GM13977 (cell line): ENCODE measurements around the gene IFNAR2.

Experiments used
- DNase-seq: peaks from one replicate; pipeline ENCODE4 v3.0.0; 2012; ENCODE audit warnings: low spot score
- in situ Hi-C: fragments of 300-500 bp; cut with MboI; formaldehyde crosslinking; loops from one replicate; pipeline ENCODE4 v1.12.0; 2022; ENCODE audit warnings: low sequenced_read_pairs, low pct_unique_long_range_greater_than_20kb, mixed read lengths, inconsistent platforms; ENCODE audit not compliant: unreplicated experiment
- TF ChIP-seq, protein P1 (sequence below): IDR thresholded peaks from 2 replicates; pipeline ENCODE4 v1.5.1; 2012; ENCODE audit warnings: mild to moderate bottlenecking, control low read depth; ENCODE audit not compliant: insufficient read depth; ENCODE audit errors: extremely low read depth, missing control alignments

Gene IFNAR2

DNA sequence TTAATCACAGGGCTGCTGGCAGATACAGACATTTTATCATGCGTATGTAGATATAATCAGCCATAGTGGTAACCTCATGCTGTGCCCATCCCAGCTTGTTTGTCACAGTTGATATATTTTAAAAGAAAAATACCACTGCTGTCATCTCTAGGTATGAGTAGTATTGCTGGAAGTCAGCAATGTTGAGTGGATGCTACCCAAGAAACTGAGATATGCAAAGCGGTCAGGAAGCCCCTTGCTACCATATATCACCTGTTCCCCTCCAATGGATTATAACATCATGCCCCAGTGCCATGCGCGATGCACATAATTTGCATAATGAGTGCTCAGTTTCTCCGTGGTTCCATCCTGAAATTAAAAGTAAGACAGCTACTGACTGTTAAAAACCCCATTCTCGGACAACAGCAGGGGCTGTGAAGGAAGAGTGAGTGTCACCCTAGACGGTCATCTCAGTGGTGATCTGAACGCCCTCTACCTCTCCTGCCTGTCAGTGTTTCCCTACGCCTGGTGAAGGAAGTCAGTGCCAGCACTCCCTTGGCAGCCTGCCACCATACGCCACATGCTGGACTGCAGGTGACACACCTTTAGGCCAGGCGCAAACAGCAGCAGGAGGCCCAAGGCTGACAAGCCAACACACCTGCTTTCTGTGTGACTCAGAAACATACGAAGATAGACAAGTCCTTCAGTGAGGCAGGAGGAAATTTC, 39.2 kb downstream of the IFNAR2 start:
- in situ Hi-C loops, result no loop called here

DNA sequence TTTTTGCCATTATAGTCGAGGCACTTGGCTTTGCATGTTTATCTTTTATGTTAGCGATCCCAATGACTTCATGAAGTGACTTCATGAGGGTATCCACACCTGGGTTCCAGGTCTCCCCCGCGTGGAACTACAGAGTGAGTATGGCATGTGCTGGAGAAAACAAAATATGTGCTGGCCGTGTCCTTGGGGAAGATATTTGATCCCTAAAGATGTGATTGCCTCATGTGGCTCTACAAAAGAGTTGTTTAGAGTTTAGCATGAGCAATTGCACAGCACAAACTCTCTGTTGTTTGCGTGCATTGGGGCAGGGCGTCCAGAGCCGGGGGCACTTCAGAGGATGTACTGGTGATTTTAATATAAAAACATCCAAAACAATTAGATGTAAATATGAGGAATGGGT, 41.2 kb downstream of the IFNAR2 start:
- DNase-seq, result no peak
- in situ Hi-C loops, result no loop called here
- TF ChIP-seq, protein P1, sequence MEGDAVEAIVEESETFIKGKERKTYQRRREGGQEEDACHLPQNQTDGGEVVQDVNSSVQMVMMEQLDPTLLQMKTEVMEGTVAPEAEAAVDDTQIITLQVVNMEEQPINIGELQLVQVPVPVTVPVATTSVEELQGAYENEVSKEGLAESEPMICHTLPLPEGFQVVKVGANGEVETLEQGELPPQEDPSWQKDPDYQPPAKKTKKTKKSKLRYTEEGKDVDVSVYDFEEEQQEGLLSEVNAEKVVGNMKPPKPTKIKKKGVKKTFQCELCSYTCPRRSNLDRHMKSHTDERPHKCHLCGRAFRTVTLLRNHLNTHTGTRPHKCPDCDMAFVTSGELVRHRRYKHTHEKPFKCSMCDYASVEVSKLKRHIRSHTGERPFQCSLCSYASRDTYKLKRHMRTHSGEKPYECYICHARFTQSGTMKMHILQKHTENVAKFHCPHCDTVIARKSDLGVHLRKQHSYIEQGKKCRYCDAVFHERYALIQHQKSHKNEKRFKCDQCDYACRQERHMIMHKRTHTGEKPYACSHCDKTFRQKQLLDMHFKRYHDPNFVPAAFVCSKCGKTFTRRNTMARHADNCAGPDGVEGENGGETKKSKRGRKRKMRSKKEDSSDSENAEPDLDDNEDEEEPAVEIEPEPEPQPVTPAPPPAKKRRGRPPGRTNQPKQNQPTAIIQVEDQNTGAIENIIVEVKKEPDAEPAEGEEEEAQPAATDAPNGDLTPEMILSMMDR, result no peak

More for the DNA sequence above, 39.2 kb downstream of the IFNAR2 start:
- TF ChIP-seq, protein P1, result peak; percentile 14
- peak; percentile 79 for DNase-seq

DNA sequence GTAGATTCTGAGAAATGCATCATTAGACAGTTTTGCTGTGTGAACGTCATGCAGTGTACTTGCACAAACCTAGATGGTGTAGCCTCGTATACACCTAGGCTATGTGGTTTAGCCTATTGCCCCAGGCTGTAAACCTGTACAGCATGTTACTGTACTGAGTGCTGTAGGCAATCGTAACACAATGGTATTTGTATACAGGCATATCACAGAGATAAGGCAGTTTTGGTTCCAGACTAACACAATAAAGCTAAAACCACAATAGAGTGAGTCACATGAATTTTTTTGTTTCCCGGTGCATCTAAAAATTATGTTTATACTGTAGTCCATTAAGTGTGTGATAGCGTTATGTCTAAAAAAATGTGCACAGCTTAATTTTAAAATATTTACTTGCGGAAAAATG, 43.3 kb downstream of the IFNAR2 start:
- TF ChIP-seq, protein P1, result no peak
- DNase-seq, result no peak
- in situ Hi-C loops, result no loop called here

DNA sequence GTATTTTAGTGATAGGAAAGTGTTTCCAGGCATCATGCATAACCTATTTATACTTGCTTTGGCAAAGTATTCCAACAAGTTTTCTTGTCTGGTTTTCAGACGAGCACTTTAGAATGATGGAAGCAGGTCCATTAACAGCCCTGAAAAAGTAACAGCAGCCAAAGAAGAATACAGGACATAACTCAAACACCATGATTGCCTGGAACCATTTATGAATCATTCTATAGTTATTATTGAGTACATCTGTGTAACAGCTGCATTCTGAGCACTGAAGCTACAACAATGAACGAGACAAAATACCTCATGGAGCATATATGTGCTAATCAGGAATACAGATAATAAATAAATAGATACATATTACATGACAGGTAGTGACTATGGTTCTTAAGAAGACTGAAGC, 49.0 kb downstream of the IFNAR2 start:
- DNase-seq, result no peak
- TF ChIP-seq, protein P1, result no peak
- in situ Hi-C loops, result no loop called here

DNA sequence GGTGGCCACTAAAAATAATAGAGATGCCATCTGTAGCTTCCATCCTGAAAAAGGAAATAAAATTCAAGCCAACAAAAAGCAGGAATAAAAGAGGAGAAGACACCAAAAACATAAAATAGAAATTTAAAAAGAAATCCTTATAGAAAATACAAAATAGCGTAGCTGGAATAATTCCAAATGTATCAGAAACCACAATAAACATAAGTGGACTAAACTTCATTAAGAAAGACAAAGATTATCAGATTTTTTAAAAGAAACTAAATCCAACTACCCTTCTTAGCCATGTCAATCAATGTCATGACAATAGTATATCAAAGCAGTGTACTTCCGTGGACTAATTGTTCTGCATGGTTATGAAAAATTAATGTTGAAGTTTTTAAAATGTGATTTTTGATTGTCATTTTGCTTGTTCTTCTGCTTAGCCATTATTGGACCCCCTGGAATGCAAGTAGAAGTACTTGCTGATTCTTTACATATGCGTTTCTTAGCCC, 49.6 kb downstream of the IFNAR2 start:
- TF ChIP-seq, protein P1, result no peak
- in situ Hi-C loops, result no loop called here
- DNase-seq, result no peak
